Measurements from ENCODE around the gene PARP2.

PARP2 gene

GRCh38 chr14:20327005-20327869 is 16.2 kb upstream of the PARP2 start:
- Histone ChIP-seq H3K36me3 (ENCODE audit: low read depth) (peaks cover 89% of the 10 kb centered on the region), H3K27ac (ENCODE audit: poor library complexity, severe bottlenecking) (peak overlapping the region; percentile 30), H3K27me3 (ENCODE audit: insufficient read depth, poor library complexity, severe bottlenecking) (no peaks in the 10 kb centered on the region), H3K4me3 (ENCODE audit: severe bottlenecking) (no peak overlapping the region), H3K9me3 (ENCODE audit: severe bottlenecking) (no peaks in the 10 kb centered on the region), H3K4me1 (ENCODE audit: insufficient read depth, poor library complexity, severe bottlenecking) (peaks cover 29% of the 10 kb centered on the region)
- DNase-seq (ENCODE audit: low spot score) = no peak
- peak; percentile 63; the same call in 2 of the 3 replicates for ATAC-seq (ENCODE audit: low read depth)
- peak; percentile 97 for TF ChIP-seq CTCF (IDR thresholded peaks at IDR 0.05; ENCODE audit: poor library complexity, severe bottlenecking)

- H3K36me3 ChIP-seq (ENCODE audit: low read depth) = peaks cover 78% of the 10 kb centered on the region
- ATAC-seq (ENCODE audit: low read depth) = no peak
Observed at GRCh38 chr14:20328705-20329104, 14.7 kb upstream of the PARP2 start.

DNA sequence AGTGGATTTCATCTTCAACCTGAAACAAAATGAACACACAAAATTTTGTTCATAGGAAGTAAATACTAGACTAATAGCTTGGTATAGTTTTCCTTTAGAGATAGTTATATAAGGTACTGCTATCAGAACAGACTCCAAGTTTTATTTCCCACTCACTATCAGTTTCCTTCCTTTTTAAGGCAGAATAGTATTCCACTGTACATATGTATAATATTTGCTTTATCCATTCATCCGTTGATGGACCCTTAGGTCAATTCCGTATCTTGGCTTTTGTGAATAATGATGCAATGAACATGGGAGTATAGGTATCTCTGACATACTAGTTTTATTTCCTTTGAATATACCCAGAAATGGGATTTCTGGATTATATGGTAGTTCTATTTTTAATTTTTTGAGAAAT is 14.1 kb upstream of the PARP2 start:
- Histone ChIP-seq H3K9me3 (ENCODE audit: severe bottlenecking) (no peaks in the 10 kb centered on the region), H3K36me3 (ENCODE audit: low read depth) (peaks cover 71% of the 10 kb centered on the region), H3K27me3 (ENCODE audit: insufficient read depth, poor library complexity, severe bottlenecking) (no peaks in the 10 kb centered on the region), H3K27ac (ENCODE audit: poor library complexity, severe bottlenecking) (peak overlapping the region; percentile 30), H3K4me1 (ENCODE audit: insufficient read depth, poor library complexity, severe bottlenecking) (peaks cover 33% of the 10 kb centered on the region), H3K4me3 (ENCODE audit: severe bottlenecking) (no peak overlapping the region)
- no peak for DNase-seq (ENCODE audit: low spot score)
- ATAC-seq (ENCODE audit: low read depth) = no peak
- no peak for TF ChIP-seq CTCF (IDR thresholded peaks at IDR 0.05; ENCODE audit: poor library complexity, severe bottlenecking)

More at GRCh38 chr14:20328705-20329104, 14.7 kb upstream of the PARP2 start:
- no peaks in the 10 kb centered on the region for H3K27me3 ChIP-seq (ENCODE audit: insufficient read depth, poor library complexity, severe bottlenecking)
- peaks cover 32% of the 10 kb centered on the region for H3K4me1 ChIP-seq (ENCODE audit: insufficient read depth, poor library complexity, severe bottlenecking)
- no peaks in the 10 kb centered on the region for H3K9me3 ChIP-seq (ENCODE audit: severe bottlenecking)
- no peak overlapping the region for H3K4me3 ChIP-seq (ENCODE audit: severe bottlenecking)
- TF ChIP-seq CTCF (IDR thresholded peaks at IDR 0.05; ENCODE audit: poor library complexity, severe bottlenecking) = no peak
- peak overlapping the region; percentile 30 for H3K27ac ChIP-seq (ENCODE audit: poor library complexity, severe bottlenecking)
- DNase-seq (ENCODE audit: low spot score) = no peak

- Histone ChIP-seq H3K27me3 (ENCODE audit: insufficient read depth, poor library complexity, severe bottlenecking) (no peaks in the 10 kb centered on the region), H3K9me3 (ENCODE audit: severe bottlenecking) (no peaks in the 10 kb centered on the region), H3K27ac (ENCODE audit: poor library complexity, severe bottlenecking) (no peak overlapping the region), H3K4me1 (ENCODE audit: insufficient read depth, poor library complexity, severe bottlenecking) (peaks cover 36% of the 10 kb centered on the region), H3K4me3 (ENCODE audit: severe bottlenecking) (peak overlapping the region; percentile 1), H3K36me3 (ENCODE audit: low read depth) (peaks cover 53% of the 10 kb centered on the region)
- TF ChIP-seq CTCF (IDR thresholded peaks at IDR 0.05; ENCODE audit: poor library complexity, severe bottlenecking) = no peak
- DNase-seq (ENCODE audit: low spot score) (no peak), ATAC-seq (ENCODE audit: low read depth) (no peak)
Observed at GRCh38 chr14:20331053-20331613, 12.3 kb upstream of the PARP2 start.

GRCh38 chr14:20332431-20332787 is 11.0 kb upstream of the PARP2 start:
- no peak for DNase-seq (ENCODE audit: low spot score)
- Histone ChIP-seq H3K4me3 (ENCODE audit: severe bottlenecking) (peak overlapping the region; percentile 52), H3K4me1 (ENCODE audit: insufficient read depth, poor library complexity, severe bottlenecking) (peaks cover 35% of the 10 kb centered on the region), H3K9me3 (ENCODE audit: severe bottlenecking) (no peaks in the 10 kb centered on the region), H3K27ac (ENCODE audit: poor library complexity, severe bottlenecking) (peak overlapping the region; percentile 67), H3K36me3 (ENCODE audit: low read depth) (peaks cover 41% of the 10 kb centered on the region), H3K27me3 (ENCODE audit: insufficient read depth, poor library complexity, severe bottlenecking) (no peaks in the 10 kb centered on the region)
- no peak for ATAC-seq (ENCODE audit: low read depth)
- TF ChIP-seq CTCF (IDR thresholded peaks at IDR 0.05; ENCODE audit: poor library complexity, severe bottlenecking) = no peak

Measured in RWPE2 (cell line).